HG02973 (cell line): ENCODE results near the gene TNIP1.

ENCODE experiments used
- ATAC-seq: cut with Tn5 transposase; IDR thresholded peaks from one replicate; pipeline ENCODE4 v1.9.1; 2021; ENCODE audit warnings: moderate library complexity; ENCODE audit not compliant: unreplicated experiment

The TNIP1 gene

GRCh38 chr5:151106509-151106908 lies 25.7 kb upstream of the TNIP1 start:
- no peak for ATAC-seq

DNA sequence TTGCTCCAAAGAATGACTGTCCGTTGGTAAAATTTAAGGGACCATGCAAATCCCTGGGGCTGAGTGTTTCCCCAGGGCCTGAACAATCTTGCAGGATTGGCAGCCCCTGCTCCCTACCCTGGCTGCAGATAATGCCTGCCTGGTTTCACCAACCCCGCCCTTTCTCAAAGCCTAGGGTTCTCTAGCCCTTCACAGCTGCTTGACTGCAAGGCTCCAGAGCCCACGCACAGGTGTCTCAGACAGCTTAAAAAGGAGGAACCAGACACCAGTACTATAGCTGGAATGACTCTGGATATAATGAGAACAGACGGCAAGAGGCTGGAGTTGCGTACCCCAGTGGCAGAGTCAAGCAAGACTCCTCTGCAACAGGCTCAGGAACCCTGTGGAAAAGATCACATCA lies 25.2 kb upstream of the TNIP1 start:
- ATAC-seq = no peak

DNA sequence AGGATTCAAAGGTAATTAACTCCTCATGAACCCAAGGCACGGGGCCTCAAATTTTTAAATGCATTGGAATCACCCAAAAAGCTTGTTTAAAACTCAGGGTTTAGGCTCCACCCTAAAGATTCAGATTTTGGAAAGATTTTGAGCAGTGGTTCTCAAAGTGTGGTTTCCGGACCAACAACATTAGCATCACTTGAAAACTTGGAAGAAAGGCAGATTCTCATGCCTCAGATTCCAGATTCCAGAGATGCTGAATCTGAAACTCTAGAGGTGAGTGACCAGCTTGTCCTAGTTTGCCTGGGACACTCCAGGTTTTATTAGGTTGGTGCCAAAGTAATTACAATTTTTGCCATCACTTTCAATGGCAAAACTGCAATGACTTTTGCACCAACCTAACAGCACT lies 24.7 kb upstream of the TNIP1 start:
- no peak for ATAC-seq

DNA sequence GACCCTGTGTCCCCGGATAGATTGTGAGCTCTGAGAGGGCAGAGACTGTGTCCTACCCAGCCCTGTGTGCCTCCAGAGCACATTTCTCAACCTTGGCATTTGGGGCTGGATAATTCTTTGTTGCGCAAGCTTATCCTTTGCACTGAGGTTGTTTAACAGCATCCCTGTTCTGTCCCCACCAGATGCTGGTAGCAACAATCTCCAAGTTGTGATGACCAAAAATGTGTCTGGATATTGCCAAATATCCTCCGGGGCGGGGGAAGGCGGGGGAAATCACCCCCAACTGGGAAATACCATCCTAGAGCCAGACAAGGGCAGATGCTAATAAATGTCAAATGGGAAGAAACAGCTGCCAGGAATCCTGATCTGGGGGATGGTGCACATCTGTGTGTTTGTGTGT lies 24.0 kb upstream of the TNIP1 start:
- ATAC-seq = no peak

DNA sequence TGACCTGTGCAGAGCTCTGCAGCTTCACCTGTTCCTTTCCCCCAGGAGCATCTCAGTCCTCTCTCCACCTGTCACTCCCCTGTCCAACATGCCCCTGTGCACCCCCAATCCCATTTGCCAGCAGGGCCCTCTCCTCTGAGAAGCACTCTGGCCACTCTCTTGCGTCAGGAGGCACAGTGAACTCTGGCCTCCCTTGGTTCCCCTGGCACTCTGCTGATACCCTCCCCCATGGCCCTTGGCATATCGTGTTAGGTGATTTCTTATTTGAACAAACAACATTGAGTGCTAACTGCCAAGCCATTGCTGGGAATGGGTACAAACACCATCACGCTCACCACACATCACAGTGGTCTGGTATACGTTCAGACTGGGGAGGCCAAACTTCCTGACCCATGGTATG lies 20.9 kb upstream of the TNIP1 start:
- ATAC-seq = no peak

- no peak for ATAC-seq
Observed at GRCh38 chr5:151101151-151101550, 20.3 kb upstream of the TNIP1 start.

DNA sequence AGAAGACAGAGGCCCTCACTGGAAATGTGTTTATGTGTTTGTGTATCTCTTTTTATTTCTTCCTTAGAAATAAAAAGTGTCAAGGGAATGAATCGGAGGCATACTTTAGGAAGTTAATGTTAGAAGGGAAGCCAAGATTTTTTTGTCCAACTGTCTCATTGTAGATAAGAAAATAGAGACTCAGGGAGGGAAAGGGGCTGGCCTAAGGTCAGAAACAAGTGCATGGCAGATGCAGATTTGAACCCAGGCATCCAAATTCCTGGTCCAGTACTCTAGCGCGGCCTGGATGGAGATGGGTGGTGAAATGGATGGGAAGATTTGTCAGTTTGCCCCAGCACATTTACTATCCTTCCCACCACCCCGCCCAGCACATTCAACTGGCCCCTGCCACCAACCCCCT lies 19.8 kb upstream of the TNIP1 start:
- ATAC-seq = no peak

DNA sequence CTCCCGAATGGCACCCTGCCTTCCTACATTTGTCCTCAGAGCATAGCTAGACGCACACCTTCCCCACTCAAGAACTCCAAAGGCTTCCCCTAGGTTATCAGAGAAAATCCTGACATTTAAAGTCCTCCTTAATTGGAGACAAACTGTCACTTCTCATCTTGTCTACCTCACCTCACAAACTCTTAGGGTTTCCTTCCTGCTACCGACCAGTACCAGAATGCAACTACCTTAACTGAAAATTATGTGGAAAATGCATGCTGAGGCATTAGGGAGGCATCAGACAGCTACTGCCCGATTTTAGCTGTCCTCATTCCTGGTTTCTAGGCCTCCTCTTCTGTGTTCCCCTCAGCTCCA lies 17.9 kb upstream of the TNIP1 start:
- ATAC-seq = no peak

DNA sequence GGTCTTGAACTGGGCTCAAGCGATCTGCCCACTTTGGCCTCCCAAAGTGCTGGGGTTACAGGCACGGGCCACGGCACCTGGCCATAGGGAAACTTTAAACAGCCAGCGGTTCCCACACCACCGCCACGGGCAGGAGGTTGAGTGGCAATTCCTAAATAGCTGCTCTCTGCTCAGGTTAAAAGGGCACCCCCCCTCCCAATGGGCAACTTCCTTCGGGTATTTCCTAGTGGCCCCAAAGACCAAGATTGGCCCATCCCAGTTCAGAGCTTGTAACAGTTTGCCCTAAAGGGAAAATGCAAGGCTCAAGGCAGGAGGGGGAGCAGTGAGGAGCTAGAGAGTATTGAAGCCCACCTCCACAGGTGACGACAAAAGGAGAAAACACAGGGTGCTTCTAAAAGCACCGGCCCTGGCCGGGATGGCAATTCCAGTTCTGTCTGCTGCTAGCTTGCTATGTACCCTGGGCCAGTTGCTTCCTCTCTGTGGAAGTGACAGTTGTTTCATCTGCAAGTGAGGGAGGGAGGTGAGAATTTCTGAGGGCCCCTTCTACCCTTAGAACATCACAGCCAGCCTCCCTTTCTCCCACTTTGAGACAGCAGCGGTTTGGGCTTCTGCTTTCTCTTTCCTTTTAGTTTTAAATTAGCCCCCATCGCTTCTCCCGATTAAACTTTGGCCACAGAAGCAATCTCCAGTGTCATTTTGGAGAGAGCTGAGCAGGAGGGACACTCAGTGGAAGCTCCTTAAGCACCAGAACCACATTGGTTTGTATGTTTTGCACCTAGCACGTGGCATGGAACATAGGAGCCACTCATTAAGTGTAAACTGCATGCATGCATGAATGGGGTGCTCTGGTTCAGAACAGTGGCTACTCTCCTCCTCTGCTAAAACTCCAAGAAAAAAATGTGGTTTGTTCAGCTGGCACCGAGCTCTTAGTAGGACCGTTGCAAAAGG lies 17.3 kb upstream of the TNIP1 start:
- peak; percentile 41 for ATAC-seq

- ATAC-seq = no peak
Observed at GRCh38 chr5:151097061-151097460, 16.2 kb upstream of the TNIP1 start.

GRCh38 chr5:151096001-151096373 lies 15.2 kb upstream of the TNIP1 start:
- ATAC-seq = no peak

DNA sequence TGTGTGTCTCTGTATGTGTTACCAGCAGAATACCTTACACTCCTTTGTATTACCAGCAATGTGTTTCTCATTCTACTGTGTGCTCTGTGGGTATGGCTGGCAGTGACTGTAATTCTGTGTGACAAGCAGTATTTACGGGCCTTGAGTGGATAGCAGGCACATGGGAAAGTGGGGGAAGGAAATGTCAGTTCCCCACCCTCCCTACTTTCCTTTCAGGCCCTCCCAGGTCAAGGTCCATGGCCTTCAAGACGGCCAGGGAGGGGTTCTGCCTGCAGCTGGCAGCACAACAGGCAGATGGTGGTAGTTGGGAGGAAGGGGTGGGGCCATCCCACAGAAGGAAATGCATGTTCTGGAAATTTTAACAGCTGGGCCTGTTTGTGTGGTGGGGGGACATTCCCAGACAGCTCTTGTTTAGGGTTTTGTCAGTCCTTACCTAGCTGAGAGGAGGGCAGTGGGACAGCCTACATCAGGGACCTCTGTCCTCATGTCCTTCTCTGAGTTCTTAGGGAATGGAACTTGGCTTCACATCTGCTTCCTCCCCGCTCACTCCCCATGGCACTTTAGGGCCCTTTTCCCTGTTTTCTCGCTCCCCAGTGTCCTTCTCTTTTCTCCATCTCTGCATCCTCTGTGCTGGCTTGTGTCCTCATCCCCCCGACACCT lies 14.6 kb upstream of the TNIP1 start:
- ATAC-seq = no peak

DNA sequence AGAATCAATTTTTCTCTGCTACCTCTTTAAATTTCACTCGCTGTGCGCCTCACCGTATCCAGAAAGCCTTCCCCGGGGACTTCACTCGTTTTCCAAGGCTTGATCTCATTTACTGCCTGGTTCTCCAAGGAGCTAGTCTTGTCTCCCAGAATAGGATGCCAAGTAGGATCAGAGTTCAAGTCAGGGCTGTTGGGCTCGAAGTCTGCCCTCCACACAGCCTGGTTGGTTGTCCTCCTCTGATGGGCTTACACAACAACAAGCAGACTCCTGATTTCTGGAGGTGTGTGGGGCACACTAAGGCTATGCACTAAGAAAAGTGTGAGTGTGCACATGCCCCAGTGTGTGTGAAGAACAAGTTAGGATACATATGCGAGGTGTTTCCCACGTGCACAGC lies 14.0 kb upstream of the TNIP1 start:
- ATAC-seq = no peak

GRCh38 chr5:151094030-151094851 lies 13.4 kb upstream of the TNIP1 start:
- peak; percentile 74 for ATAC-seq

GRCh38 chr5:151093476-151093889 lies 12.6 kb upstream of the TNIP1 start:
- ATAC-seq = peak; percentile 4

GRCh38 chr5:151092762-151093161 lies 11.9 kb upstream of the TNIP1 start:
- no peak for ATAC-seq

DNA sequence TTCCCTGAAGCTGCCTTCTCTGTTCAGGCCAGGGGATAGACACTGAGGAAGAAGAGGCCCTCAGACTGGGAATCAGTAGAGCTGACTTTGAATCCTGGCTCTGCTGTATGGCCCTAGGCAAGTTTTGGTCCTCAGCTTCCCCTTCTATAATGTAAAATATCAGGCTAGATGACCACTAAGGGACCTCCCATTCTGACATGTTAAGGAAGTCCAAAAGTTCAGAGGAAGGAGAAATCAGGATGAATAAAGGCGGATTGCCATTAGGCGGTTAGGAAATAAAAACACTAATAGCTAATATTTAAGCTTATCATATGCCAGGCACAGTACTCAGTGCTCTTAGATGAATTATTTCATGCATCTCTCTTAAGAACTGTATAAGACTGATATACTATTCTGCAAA lies 8.9 kb upstream of the TNIP1 start:
- ATAC-seq = no peak

DNA sequence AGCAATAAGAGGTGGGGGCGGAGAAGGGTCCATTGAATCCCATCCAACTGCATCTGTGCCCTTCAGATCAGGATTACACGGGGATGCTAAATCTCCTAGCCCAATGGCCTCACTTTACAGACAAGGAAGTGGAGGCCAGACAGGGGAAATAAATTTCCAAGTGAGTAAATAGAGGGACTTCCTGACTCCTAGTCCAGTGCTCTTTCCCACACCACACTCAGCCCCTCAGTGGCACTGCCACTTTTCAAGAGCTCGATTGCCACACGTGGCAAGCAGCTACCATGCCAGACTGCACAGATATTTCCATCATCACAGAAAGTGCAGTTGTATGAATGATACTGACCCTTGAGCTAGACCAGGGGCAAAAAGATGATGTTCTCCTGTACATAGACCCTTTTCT lies 8.2 kb upstream of the TNIP1 start:
- no peak for ATAC-seq

DNA sequence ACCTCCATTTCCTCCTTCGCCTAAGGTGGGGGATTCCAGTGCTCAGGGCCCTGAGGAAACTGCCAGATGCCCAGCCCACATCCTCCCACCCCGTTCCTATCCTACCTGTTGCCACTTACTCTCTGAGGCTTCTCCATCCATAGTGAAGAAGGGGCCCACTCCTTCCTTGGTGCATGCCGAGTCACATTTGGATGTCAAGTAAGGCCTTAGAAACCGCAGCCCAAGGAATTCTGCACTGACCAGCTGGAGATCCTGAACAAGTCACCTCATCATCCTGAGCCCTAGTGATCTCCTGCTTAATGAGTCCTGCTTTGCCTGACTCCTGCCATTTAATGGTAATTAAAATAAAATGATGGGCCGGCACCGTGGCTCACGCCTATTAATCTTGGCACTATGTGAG lies 6.7 kb upstream of the TNIP1 start:
- no peak for ATAC-seq

DNA sequence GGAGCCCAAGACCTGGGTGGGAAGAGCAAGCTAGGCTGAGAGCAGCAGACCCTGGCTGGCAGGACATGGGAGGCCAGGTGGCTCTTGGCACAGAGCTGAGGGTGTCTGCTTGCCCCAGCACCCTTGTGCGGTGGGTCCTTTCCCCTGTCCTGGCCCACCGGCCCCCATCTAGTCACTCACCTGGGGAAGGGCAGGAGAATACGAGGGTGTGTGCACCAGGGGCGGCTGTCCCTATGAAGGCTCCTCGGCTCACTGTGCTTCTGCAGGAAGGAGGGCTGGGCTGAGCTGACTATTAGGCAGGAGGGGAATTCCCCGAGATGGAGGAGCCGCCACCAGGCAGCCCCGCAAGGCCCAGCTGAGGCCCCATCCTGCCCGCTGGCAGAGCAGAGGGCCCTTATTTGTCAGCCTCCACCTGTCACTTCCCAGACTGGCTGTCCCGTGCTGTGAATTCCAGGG lies 6.1 kb upstream of the TNIP1 start:
- peak; percentile 70 for ATAC-seq

- ATAC-seq = no peak
Observed at GRCh38 chr5:151086192-151086869, 5.5 kb upstream of the TNIP1 start.
